WERI-Rb-1 (cell line): ENCODE results near the gene RNF183.

Source experiments
- DNase-seq: peaks from one replicate; pipeline ENCODE4 v3.0.0-alpha.2; 2020
- H3K27ac ChIP-seq: fragments of 250-450 bp; sonication (Bioruptor Pico); 2 replicates; pipeline ENCODE4 v1.5.1; 2020; ENCODE audit warnings: mild to moderate bottlenecking, moderate library complexity
- H3K27me3 ChIP-seq: fragments of 250-450 bp; sonication (Bioruptor Pico); 2 replicates; pipeline ENCODE4 v1.5.1; 2021; ENCODE audit warnings: mild to moderate bottlenecking, low read depth, moderate library complexity; ENCODE audit not compliant: insufficient read depth, severe bottlenecking
- H3K36me3 ChIP-seq: fragments of 250-450 bp; sonication (Bioruptor Pico); 2 replicates; pipeline ENCODE4 v1.5.1; 2020; ENCODE audit warnings: mild to moderate bottlenecking, moderate library complexity
- H3K4me3 ChIP-seq: 2 replicates; pipeline ENCODE4 v1.5.1; 2011; ENCODE audit warnings: low read depth, mild to moderate bottlenecking, control low read depth, low read length
- H3K9me3 ChIP-seq: fragments of 250-450 bp; sonication (Bioruptor Pico); 2 replicates; pipeline ENCODE4 v1.5.1; 2021; ENCODE audit warnings: mild to moderate bottlenecking, moderate library complexity; ENCODE audit not compliant: severe bottlenecking
- TF ChIP-seq, protein P1 (sequence below): IDR thresholded peaks from 2 replicates; pipeline ENCODE4 v1.5.1; 2011; ENCODE audit warnings: low read depth, mild to moderate bottlenecking, control low read depth, inconsistent platforms, low read length

The RNF183 gene

DNA sequence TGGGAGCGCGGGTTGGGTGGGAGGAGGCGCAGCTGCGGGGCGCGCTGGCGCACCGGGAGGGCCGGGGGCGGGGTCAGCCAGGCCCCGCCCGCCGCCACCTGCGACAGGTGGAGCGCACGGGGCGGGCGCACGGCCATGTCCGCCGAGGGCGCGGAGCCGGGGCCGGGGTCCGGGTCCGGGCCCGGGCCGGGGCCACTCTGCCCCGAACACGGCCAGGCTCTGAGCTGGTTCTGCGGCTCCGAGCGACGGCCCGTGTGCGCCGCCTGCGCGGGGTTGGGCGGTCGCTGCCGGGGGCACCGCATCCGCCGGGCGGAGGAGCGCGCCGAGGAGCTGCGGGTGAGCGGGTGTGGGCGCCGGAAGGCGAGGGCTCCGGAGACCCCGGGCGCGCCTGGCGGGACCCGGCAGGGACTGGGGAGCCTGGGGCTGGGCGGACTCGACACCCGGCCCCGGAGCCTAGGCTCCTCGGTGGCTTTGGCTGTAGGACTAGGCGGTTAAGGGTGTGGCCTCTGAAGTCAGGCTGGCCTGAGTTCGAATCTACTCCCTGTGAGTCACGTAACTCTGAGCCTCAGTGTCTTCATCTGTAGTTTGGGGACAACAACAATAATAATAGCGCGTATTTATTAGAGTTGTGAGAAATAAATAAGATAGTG lies 46.4 kb upstream of the RNF183 start, which contains the start of gene BSPRY:
TSS of gene BSPRY (plus strand) at position 97 of the 650 bp plus-strand sequence. CDS start at position 136, 39 bp downstream.
- Histone ChIP-seq H3K4me3 (peak within 1 kb of the TSS; percentile 14), H3K27ac (peak within 1 kb of the TSS; percentile 48), H3K9me3 (no peaks in the 10 kb centered on the region), H3K27me3 (no peaks in the 10 kb centered on the region), H3K36me3 (no peaks in the 10 kb centered on the region)
- no peak for DNase-seq
- TF ChIP-seq, protein P1, sequence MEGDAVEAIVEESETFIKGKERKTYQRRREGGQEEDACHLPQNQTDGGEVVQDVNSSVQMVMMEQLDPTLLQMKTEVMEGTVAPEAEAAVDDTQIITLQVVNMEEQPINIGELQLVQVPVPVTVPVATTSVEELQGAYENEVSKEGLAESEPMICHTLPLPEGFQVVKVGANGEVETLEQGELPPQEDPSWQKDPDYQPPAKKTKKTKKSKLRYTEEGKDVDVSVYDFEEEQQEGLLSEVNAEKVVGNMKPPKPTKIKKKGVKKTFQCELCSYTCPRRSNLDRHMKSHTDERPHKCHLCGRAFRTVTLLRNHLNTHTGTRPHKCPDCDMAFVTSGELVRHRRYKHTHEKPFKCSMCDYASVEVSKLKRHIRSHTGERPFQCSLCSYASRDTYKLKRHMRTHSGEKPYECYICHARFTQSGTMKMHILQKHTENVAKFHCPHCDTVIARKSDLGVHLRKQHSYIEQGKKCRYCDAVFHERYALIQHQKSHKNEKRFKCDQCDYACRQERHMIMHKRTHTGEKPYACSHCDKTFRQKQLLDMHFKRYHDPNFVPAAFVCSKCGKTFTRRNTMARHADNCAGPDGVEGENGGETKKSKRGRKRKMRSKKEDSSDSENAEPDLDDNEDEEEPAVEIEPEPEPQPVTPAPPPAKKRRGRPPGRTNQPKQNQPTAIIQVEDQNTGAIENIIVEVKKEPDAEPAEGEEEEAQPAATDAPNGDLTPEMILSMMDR: no peak

DNA sequence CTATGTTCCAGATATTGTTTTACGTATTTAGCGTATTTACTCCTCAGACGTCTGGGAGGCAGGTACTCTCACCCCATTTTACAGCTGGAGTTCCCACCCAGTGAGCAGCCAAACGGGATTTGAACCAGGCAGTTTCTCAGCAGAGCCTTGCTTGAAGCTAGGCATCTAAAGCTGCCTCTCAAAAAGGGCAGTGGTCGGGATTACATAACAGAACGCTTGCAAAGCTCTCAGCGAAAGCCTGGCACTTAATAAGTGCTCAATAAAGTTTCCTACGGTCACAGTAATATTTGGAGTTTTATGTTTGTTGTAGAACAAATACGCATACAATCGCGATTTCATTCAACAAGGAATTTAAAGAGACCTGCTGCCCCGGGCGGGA lies 45.9 kb upstream of the RNF183 start:
- TF ChIP-seq, protein P1: no peak
- DNase-seq: no peak
- H3K27me3 ChIP-seq: no peaks in the 10 kb centered on the region
- no peak overlapping the region for H3K4me3 ChIP-seq
- no peaks in the 10 kb centered on the region for H3K36me3 ChIP-seq
- no peak overlapping the region for H3K27ac ChIP-seq
- H3K9me3 ChIP-seq: no peaks in the 10 kb centered on the region

DNA sequence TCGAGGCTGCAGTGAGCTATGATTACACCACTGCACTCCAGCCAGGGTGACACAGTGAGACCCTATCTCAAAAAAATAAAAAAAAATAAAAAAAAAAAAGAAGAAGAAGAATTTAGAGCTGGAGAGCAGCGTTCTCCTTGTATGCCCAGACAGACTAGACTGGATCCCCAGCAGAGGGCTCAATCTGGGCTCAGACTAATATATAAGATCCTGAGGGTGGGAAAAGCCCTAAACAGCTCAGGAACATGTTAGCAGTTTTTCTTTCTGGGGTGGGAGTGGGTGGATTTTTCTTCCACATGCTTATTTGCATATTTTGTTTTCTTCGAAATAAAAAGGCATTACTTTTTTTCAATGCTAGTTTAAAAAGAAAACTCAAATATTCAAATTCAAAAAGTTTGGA lies 45.3 kb upstream of the RNF183 start:
- TF ChIP-seq, protein P1: no peak
- no peaks in the 10 kb centered on the region for H3K9me3 ChIP-seq
- DNase-seq: no peak

DNA sequence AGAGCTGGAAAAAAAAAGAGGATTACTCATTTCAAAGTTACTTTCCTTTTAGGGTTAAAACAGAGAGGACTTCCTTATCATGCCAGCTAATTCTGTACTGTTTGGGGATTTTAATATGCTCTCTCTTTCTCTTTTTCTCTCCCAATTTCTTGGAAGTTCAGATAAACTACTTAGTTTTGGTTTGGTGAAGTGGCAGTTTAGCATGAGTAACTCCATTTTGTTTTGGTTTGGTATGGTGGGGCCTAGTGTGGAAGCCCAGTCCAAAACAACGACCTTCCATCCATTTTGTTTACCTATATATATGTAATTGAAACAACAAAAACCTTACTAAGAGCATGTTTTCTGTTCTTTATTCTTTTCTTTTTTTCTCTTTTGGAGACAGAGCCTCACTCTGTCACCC lies 42.5 kb upstream of the RNF183 start:
- no peak for DNase-seq
- TF ChIP-seq, protein P1: no peak
- Histone ChIP-seq H3K4me3 (no peak overlapping the region), H3K9me3 (peaks cover 2% of the 10 kb centered on the region), H3K27me3 (no peaks in the 10 kb centered on the region), H3K27ac (no peak overlapping the region), H3K36me3 (no peaks in the 10 kb centered on the region)

More for the DNA sequence above, 45.3 kb upstream of the RNF183 start:
- Histone ChIP-seq H3K27ac (no peak overlapping the region), H3K4me3 (no peak overlapping the region), H3K27me3 (no peaks in the 10 kb centered on the region), H3K36me3 (no peaks in the 10 kb centered on the region)

DNA sequence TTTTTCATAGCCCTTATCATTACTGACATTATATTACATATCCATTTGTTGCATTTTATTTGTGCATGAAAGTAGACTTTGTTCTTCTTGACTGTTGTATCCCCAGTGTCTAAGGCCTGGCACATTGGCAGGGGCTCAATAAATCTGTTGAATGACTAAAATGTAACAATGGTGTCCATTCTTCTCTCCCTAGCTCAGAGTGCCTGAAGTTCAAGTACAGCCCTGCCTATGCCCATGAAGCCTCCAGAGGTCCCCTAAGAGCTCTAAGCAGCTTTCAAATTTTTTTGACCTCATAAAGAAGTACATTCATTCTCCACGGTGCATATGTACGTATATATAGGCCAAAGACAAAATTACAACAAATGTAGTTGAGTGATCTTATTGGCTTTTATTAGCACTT lies 42.0 kb upstream of the RNF183 start:
- no peak overlapping the region for H3K4me3 ChIP-seq
- no peaks in the 10 kb centered on the region for H3K27me3 ChIP-seq
- peaks cover 2% of the 10 kb centered on the region for H3K9me3 ChIP-seq
- H3K36me3 ChIP-seq: no peaks in the 10 kb centered on the region
- no peak overlapping the region for H3K27ac ChIP-seq
- TF ChIP-seq, protein P1: no peak
- DNase-seq: no peak
